Testis (tissue), 2 donors: Measurements from ENCODE around the gene EED.

Experiments used
- POLR2A ChIP-seq: fragments of 450-650 bp; IDR thresholded peaks from one replicate; pipeline ENCODE4 v1.6.1; 2017; ENCODE audit warnings: antibody characterized with exemption, mild to moderate bottlenecking, moderate library complexity
- TF ChIP-seq, protein P1 (sequence below), 3 experiments: fragments of 450-650 bp in 2 of 3; fragments of 200-600 bp in 1 of 3; sonication (generic) in 1 of 3; IDR thresholded peaks; one replicate each; pipeline ENCODE4 v1.5.1; 2016 to 2019; ENCODE audit warnings: antibody characterized with exemption in 3 of 3, mild to moderate bottlenecking in 2 of 3, moderate library complexity in 1 of 3

DNA sequence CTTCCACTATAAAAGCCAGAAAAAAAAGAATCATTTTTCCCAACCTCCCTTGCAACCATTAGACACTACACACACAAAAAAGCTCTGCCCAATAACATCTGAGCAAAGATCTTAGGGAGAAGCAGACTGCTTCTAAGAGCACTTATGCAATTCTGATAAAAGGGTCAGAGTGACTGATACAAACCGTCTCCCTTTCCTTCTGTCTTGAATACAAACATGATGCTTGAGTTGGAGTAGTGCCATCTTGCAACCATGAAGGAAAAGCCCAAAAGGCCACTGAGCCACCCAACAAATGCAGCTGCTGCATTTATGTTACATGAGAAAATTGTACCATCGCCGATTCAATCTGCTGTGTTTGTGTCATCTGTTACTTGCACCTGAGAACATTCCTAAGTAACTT, 47.6 kb upstream of the EED start:
- TF ChIP-seq, protein P1, sequence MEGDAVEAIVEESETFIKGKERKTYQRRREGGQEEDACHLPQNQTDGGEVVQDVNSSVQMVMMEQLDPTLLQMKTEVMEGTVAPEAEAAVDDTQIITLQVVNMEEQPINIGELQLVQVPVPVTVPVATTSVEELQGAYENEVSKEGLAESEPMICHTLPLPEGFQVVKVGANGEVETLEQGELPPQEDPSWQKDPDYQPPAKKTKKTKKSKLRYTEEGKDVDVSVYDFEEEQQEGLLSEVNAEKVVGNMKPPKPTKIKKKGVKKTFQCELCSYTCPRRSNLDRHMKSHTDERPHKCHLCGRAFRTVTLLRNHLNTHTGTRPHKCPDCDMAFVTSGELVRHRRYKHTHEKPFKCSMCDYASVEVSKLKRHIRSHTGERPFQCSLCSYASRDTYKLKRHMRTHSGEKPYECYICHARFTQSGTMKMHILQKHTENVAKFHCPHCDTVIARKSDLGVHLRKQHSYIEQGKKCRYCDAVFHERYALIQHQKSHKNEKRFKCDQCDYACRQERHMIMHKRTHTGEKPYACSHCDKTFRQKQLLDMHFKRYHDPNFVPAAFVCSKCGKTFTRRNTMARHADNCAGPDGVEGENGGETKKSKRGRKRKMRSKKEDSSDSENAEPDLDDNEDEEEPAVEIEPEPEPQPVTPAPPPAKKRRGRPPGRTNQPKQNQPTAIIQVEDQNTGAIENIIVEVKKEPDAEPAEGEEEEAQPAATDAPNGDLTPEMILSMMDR (IDR thresholded peaks at IDR 0.05): no peak
- no peak for TF ChIP-seq POLR2A
